GM18519 (cell line): Measurements from ENCODE around the gene IL34.

Source experiments
- ATAC-seq: cut with Tn5 transposase; IDR thresholded peaks from one replicate; pipeline ENCODE4 v1.9.1; 2021; ENCODE audit warnings: mild to moderate bottlenecking, moderate library complexity; ENCODE audit not compliant: unreplicated experiment, low FRiP score

IL34 gene

DNA sequence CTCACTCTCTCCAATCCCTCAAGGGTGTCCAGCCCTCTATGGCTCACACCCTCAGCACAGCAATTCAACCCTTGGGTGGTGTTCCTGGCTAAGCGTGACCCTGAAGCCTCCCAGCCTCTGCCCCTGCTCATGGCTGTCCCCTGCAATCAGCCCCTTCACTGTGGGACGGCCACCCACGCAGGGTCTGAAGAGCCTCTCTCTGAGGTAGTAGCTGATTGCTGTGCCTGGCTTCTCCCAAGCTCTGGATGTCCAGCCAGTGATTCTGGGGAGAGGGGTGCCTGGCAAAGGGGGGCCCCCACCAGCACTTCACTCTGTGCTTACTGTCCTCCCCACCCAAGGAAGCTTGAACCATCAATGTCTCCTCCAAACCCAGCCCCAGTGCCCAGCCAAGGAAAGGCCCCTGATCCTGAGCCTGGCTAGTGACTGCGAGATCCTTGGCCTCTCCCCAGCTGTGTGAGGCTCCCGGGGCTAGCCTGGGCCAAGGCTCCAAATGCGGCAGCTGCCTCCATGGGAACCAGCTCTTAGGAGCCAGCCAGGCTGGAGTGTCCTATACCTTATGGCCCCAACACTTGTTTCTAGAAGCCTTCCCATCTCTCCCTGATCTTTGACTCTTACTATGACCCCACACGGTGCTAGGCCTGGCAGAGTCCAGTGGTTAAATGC, 29.6 kb downstream of the IL34 start:
- no peak for ATAC-seq

- ATAC-seq = no peak
These were observed 30.5 kb downstream of the IL34 start for GRCh38 chr16:70676675-70677498.

- no peak for ATAC-seq
These were observed 31.3 kb downstream of the IL34 start for GRCh38 chr16:70677499-70678120.

- ATAC-seq = no peak
These were observed 31.9 kb downstream of the IL34 start for GRCh38 chr16:70678121-70678897.

DNA sequence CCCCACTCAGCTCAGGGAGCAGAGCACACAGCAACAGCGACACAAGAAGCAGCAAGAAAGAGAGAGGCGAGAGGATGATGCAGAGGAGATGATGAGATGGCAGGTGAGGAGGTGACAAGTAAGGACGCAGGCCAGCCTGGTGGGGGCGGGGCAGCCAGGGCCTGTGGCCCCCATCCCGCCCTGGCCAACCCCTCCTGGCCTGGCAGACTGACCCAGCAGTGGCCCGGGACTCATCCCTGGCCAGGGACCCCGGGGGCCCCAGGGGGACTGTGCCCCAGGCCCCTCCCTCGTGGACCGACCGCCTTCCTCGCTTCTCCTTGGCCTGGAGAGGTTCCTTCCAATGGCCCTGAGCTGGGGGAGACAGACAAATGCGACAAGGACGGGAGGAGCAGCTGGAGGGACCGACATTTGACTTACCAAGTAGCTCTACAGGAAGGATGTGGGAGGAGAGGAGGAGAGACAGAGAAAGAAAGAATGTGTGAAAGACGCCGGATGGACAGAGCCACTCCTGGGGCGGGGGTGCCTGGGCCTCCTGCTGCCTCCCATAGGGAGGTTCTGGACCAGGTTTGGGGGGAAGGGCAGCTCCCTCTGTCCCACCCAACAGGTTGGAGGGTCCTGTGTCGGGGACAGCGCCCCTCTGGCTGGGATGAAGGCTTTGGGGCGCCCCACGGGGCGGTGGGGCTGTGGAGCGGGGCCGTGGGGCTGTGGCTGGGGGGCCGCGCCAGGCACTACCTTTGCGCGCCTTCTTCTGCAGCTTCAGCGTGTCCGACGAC, 32.7 kb downstream of the IL34 start:
- ATAC-seq = no peak

GRCh38 chr16:70679671-70680494, 33.5 kb downstream of the IL34 start:
- ATAC-seq = no peak

GRCh38 chr16:70680495-70681381, 34.4 kb downstream of the IL34 start:
- no peak for ATAC-seq

GRCh38 chr16:70681382-70682238, 35.3 kb downstream of the IL34 start:
- no peak for ATAC-seq

- ATAC-seq = no peak
These were observed 36.1 kb downstream of the IL34 start for GRCh38 chr16:70682239-70683145.

DNA sequence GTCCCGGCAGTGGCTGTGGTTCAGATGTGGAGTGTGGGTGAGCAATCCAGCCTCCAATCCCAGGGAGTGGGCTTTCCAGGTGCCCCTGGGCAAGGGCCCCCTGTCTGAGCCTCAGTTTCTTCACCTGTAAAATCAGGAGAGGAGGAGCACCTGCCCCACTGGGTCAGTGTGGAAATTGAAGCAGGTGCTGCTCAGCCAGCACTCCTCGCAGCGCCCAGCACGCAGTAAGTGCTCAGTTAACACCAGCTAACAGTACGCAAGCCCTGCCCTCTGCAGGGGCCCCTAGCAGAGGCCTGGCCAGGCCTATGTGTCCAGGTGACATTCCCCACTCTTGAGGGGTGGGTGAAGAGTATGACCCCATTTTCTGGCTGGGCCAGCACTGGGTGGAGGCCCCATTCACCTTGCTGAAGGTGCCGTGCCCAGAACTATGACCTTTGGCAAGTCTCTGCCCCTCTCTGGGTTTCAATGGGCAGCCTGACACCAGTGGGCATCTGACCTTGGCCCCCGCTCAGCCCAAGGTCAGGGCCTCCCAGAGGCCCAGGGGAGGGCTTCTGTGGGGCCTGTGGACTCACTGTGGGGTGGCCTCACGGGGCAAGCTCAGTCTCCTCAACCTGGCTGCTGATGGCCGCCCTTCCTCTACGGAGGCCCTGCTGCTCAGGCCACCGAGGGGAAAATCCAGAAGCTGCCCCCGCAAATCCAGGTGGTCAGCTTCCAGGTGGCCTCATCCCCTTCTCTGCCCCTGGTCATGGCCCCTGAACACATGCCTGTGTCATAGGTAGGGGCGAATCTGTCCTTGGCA, 37.0 kb downstream of the IL34 start:
- ATAC-seq = no peak

DNA sequence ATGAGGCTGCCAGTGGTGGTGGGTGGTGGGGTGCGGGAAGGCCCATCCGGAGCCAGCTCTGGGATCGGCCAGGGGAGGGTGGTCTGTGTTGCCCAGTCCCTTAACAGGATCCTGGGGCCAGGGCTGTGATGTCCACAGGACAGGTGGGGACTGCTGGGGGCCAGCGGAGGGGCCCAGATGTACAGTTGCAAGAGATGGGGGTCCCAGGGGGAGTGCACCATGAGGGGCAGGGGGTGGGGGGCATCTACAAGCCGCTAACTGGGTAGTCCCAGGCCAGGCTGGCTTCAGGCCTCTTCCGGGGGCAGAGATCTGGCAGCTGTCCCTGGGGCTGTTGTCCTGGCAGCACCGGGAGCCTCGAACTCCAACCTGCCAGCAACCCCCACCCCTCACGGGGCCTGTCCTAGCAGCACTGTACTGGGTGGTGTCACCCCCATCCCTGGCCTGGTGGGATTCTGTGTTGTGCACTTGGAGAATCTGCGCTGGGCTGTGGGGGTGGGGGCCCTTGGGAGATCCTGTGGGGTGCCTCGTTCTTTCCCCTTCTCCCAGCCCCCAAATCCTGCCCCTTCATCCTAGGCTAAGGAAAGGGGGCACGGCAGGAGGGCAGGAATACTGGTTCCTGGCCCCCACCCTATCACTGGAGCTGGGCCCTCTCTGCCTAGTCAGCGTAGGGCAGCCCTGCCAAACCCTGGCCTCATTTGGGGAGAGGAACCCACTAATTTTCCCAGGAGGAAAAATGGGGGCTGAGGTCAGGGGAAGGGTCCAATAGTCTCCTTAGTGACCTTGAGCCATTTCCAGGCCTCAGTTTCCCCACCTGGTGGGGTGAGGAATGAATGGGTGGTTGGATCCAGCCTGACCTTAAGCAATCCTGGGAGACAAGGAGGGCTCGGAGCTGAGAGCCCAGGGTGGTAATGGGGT, 38.0 kb downstream of the IL34 start:
- no peak for ATAC-seq

DNA sequence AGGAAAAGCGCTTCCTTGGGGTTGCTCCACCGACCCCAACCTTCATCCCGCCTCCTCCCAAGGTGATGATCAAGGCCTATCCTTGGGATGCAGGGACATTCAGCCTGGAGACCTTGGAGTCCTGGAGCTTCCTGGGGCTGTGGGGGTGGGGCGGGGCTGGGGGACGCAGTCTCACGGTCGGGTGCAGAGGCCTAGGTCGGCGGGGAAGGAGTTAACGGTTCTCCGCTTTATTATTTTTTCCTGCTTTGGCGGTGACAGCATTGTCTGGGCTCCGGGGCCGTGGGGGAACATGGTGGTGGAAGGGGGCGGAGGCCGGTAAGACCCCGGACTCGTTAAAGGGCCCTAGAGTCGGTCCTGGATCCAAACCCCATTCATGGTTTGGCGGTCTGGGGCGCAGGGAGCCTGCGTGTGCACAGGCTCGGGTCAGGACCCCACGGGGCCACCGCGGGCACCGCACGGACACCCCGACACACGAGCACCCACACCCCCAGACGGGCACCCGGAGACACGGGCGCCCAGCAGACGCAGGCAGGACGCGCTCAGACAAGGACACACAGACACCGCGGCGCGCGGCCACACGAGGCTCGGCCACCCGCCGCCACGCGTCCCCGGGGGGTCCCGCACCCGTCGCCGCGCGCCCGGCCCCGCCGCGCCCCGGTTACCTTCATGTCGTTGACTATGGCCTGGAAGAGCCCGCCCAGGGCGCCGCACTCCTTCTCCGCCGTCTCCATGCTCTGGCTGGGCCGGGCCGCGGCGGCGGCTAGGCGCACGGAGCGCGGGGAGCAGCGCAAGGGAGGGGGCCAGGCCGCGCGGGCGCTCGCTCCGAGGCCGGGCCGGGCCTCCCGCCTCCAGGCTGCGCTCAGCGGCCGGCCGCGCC, 38.9 kb downstream of the IL34 start:
- ATAC-seq = no peak

DNA sequence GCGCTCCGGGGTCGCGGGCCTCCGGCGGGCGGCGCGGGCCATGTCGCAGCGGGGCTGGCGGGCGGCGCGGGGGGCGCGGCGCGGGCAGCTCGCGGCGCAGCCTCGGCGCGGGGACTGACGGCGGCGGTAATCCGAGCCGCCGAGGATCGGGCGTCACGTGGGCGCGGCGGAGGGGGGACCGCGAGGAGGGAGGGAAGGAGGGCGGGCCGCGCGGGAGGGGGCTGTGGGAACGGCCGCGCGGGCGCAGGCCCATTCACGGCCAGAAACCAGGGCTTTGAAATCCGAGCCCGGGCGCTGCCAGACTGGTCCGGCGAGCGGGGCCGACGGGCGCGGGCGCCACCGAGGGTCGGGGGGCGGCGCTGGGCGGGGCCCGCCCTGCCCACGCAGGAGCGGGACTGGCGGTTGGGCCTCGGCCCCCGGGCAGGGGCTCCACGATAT, 39.6 kb downstream of the IL34 start, which contains the start of gene MTSS2:
TSS of gene MTSS2 (minus strand) at position 116 of the 438 bp plus-strand sequence. CDS start 262 bp downstream, outside the sequence.
- no peak for ATAC-seq
